Endothelial cell of umbilical vein (primary cell): ENCODE measurements around the gene CEACAM16. TPM values are rescaled to one million over a fixed set of nuclear protein-coding genes. Genes with fewer than 3 reads are reported as not detected.

ENCODE experiments used
- BruUV-seq: library from RNA; stranded (reverse); fragments of 400-500 nt; replicated peaks from 2 replicates; lab custom pipeline; 2021; lab: Mats Ljungman, UMichigan
- CTCF ChIA-PET: fragments of 300-600, 350-600 bp; sonication (Branson Sonifier 250); formaldehyde crosslinking; loops from one replicate; lab custom pipeline; 2021; ENCODE audit warnings: antibody characterized with exemption, inconsistent platforms; lab: Charles Lee
- POLR2A ChIA-PET: fragments of 300-600, 350-600 bp; sonication (Branson Sonifier 250); formaldehyde crosslinking; loops from one replicate; lab custom pipeline; 2021; ENCODE audit warnings: antibody characterized with exemption, inconsistent platforms; lab: Charles Lee
- DNase-seq: peaks from one replicate; pipeline ENCODE4 v3.0.0-alpha.2; 2011; ENCODE audit warnings: low read depth, low spot score
- FAIRE-seq: peaks from 2 replicates; lab custom pipeline; 2011; peaks lifted over from hg19 to GRCh38; lab: Jason Lieb, UNC
- H2AFZ ChIP-seq: 2 replicates; pipeline ENCODE4 v1.6.0; 2012; ENCODE audit warnings: low read depth, low read length, control low read depth, inconsistent platforms
- H3K27ac ChIP-seq: 2 replicates; pipeline ENCODE4 v1.5.1; 2011; ENCODE audit warnings: low read depth, mild to moderate bottlenecking, control low read depth, low read length, moderate library complexity; ENCODE audit not compliant: insufficient read depth
- H3K27me3 ChIP-seq, 2 experiments: 2 replicates each; pipeline versions ENCODE4 v1.6.0 to v1.6.1; 2011; ENCODE audit warnings: low read length in 2 of 2, mixed read lengths in 1 of 2; ENCODE audit not compliant: control insufficient read depth in 2 of 2, insufficient read depth in 2 of 2
- H3K36me3 ChIP-seq, 2 experiments: 2 replicates in 1 of 2; 3 replicates in 1 of 2; pipeline ENCODE4 v1.5.1; 2011; ENCODE audit warnings: low read length in 2 of 2, mild to moderate bottlenecking in 1 of 2, moderate library complexity in 1 of 2; ENCODE audit not compliant: control insufficient read depth in 2 of 2, insufficient read depth in 2 of 2; ENCODE audit errors: extremely low read depth in 1 of 2
- H3K4me1 ChIP-seq: 3 replicates; pipeline ENCODE4 v1.5.1; 2011; ENCODE audit warnings: mild to moderate bottlenecking, low read length; ENCODE audit not compliant: control insufficient read depth, insufficient read depth; ENCODE audit errors: extremely low read depth
- H3K4me2 ChIP-seq: 2 replicates; pipeline ENCODE4 v1.6.1; 2011; ENCODE audit warnings: low read length, control low read depth, mixed read lengths; ENCODE audit not compliant: insufficient read depth
- H3K4me3 ChIP-seq, 3 experiments: fragments of 200-600 bp in 1 of 3; sonication (generic), shearing (Covaris generic) in 1 of 3; replicated peaks in 1 of 3; 2 replicates each; pipeline ENCODE4 v1.5.1; 2011 to 2016; ENCODE audit warnings: control low read depth in 3 of 3, low read length in 3 of 3, mild to moderate bottlenecking in 2 of 3, inconsistent platforms in 1 of 3, low read depth in 1 of 3, moderate library complexity in 1 of 3; ENCODE audit not compliant: insufficient read depth in 1 of 3
- H3K79me2 ChIP-seq: 2 replicates; pipeline ENCODE4 v1.6.0; 2012; ENCODE audit warnings: low read length, inconsistent platforms; ENCODE audit not compliant: control insufficient read depth, insufficient read depth
- H3K9ac ChIP-seq: replicated peaks from 2 replicates; pipeline ENCODE3; 2011; ENCODE audit warnings: low read length, control low read depth; ENCODE audit not compliant: insufficient read depth; ENCODE audit errors: extremely low read depth
- H3K9me1 ChIP-seq: replicated peaks from 3 replicates; pipeline ENCODE4 v1.6.0; 2011; ENCODE audit warnings: mild to moderate bottlenecking, low read length; ENCODE audit not compliant: control insufficient read depth, insufficient read depth; ENCODE audit errors: extremely low read depth
- H3K9me3 ChIP-seq: replicated peaks from 2 replicates; pipeline ENCODE4 v1.5.1; 2012; ENCODE audit warnings: low read length, inconsistent platforms; ENCODE audit not compliant: control insufficient read depth, insufficient read depth
- H4K20me1 ChIP-seq: replicated peaks from 2 replicates; pipeline ENCODE3; 2011; ENCODE audit warnings: mild to moderate bottlenecking, low read length; ENCODE audit not compliant: control insufficient read depth, insufficient read depth; ENCODE audit errors: extremely low read depth
- CTCF ChIP-seq, 2 donors: IDR thresholded peaks; 1 replicate in 1 of 2; 2 replicates in 1 of 2; pipeline ENCODE4 v1.5.1; 2011; ENCODE audit warnings: low read length in 2 of 2, mild to moderate bottlenecking in 2 of 2, moderate library complexity in 2 of 2, control low read depth in 1 of 2, inconsistent platforms in 1 of 2, low read depth in 1 of 2; ENCODE audit not compliant: insufficient read depth in 1 of 2; ENCODE audit errors: extremely low read depth in 1 of 2
- EZH2 ChIP-seq: IDR thresholded peaks from 2 replicates; pipeline ENCODE4 v1.6.1; 2012; ENCODE audit warnings: borderline replicate concordance, low read depth, mild to moderate bottlenecking, moderate library complexity, low read length, inconsistent platforms; ENCODE audit not compliant: severe bottlenecking
- FOS ChIP-seq: IDR thresholded peaks from 2 replicates; pipeline ENCODE4 v1.6.1; 2011; ENCODE audit warnings: mild to moderate bottlenecking, low read length, moderate library complexity, borderline replicate concordance; ENCODE audit not compliant: insufficient read depth
- GATA2 ChIP-seq: IDR thresholded peaks from 2 replicates; pipeline ENCODE4 v1.7.0; 2011; ENCODE audit warnings: low read depth, mild to moderate bottlenecking, moderate library complexity, mixed read lengths, low read length; ENCODE audit not compliant: insufficient read length, insufficient read depth
- JUN ChIP-seq: IDR thresholded peaks from 2 replicates; pipeline ENCODE4 v1.6.1; 2011; ENCODE audit warnings: borderline replicate concordance, low read depth; ENCODE audit not compliant: insufficient read length, insufficient read depth
- MAX ChIP-seq: IDR thresholded peaks from 2 replicates; pipeline ENCODE4 v1.6.1; 2011; ENCODE audit not compliant: insufficient read depth, insufficient read length
- MYC ChIP-seq: IDR thresholded peaks from one replicate; pipeline ENCODE4 v1.6.1; 2011; ENCODE audit warnings: mild to moderate bottlenecking, low read depth, low read length
- POLR2A ChIP-seq: IDR thresholded peaks from 2 replicates; pipeline ENCODE4 v1.6.1; 2012; ENCODE audit warnings: low read depth, mild to moderate bottlenecking, control low read depth, low read length
- POLR2AphosphoS5 ChIP-seq: IDR thresholded peaks from 2 replicates; pipeline ENCODE4 v1.6.1; 2012; ENCODE audit warnings: low read depth, mild to moderate bottlenecking, control low read depth, low read length, moderate library complexity; ENCODE audit not compliant: insufficient read depth
- dilution Hi-C: fragments of 300-500 bp; cut with MboI; formaldehyde crosslinking; loops from one replicate; pipeline ENCODE4 v1.15.0; 2019; ENCODE audit warnings: low sequenced_read_pairs; ENCODE audit not compliant: extremely low pct_ligation_motif_present
- intact Hi-C: fragments of 100-400 bp; cut with micrococcal nuclease; formaldehyde crosslinking; loops from one replicate; pipeline ENCODE4 v1.10.0; 2022
- polyA plus RNA-seq, 4 experiments: library from polyadenylated mRNA; depleted of rRNA in 3 of 4; stranded (reverse) in 3 of 4; unstranded in 1 of 4; fragments of >200 nt; gene quantifications; 2 replicates each; pipeline versions ENCODE4 v1.2.1 to v1.2.3, GENCODE V29; 2011 to 2012; ENCODE audit warnings: missing spikeins in 1 of 4
- total RNA-seq: library from RNA; stranded (reverse); gene quantifications from 2 replicates; pipeline ENCODE4 v1.2.3, GENCODE V29; 2021

The CEACAM16 gene
- total and polyA plus RNA-seq, 2 donors (not counting 3 experiments of a cell fraction or from before 2014, with no cell fraction given): not detected

GRCh38 chr19:44731622-44732021 is 32.7 kb downstream of the CEACAM16 start:
- POLR2A ChIA-PET: no interaction called here
- intact Hi-C loops: no loop called here

More at GRCh38 chr19:44731622-44732021, 32.7 kb downstream of the CEACAM16 start:
- Histone ChIP-seq H3K27me3 (no peaks in the 10 kb centered on the region), H4K20me1 (no peaks in the 10 kb centered on the region), H3K9me3 (no peaks in the 10 kb centered on the region), H3K4me2 (no peak overlapping the region), H3K9ac (no peak overlapping the region), H3K27ac (no peak overlapping the region), H3K36me3 (no peaks in the 10 kb centered on the region), H2AFZ (no peak overlapping the region), H3K4me3 (no peak overlapping the region), H3K9me1 (no peaks in the 10 kb centered on the region), H3K4me1 (no peaks in the 10 kb centered on the region), H3K79me2 (no peaks in the 10 kb centered on the region)
- no TSS peak for BruUV-seq
- TF ChIP-seq JUN (no peak), MAX (no peak), FOS (no peak), POLR2AphosphoS5 (no peak), POLR2A (no peak), MYC (no peak), EZH2 (no peak), CTCF (IDR thresholded peaks at IDR 0.05; ENCODE audit: extremely low read depth in 1 of 2, insufficient read depth in 1 of 2, low read depth in 1 of 2, low read length in 2 of 2) (no peak), GATA2 (no peak)
- dilution Hi-C loops: no loop called here
- DNase-seq (no peak), FAIRE-seq (no peak)
- CTCF ChIA-PET: interaction anchor here (1.4 to 15.8 kb wide), 4 partner anchors 10 to 161 kb away, joined by 4 to 688 read pairs (median 5); partner anchors contain the start of gene CBLC
